Psoas muscle (tissue), 8 donors: Measurements from ENCODE around the gene LRCH2. TPM values are rescaled to one million over a fixed set of nuclear protein-coding genes. Genes with fewer than 3 reads are reported as not detected.

Experiments
- ATAC-seq, 4 donors: fragments of 200-7000 bp; cut with Tn5 transposase; one replicate each; pipeline ENCODE4 v1.9.1; 2020; ENCODE audit warnings: moderate library complexity in 3 of 4, mild to moderate bottlenecking in 2 of 4
- DNase-seq, 2 donors: peaks; one replicate each; pipeline ENCODE4 v3.0.0-alpha.2; 2020
- H3K27ac ChIP-seq: fragments of 200-600 bp; one replicate; pipeline ENCODE4 v1.8.0; 2022
- H3K27me3 ChIP-seq, 3 donors: fragments of 200-600 bp in 1 of 3; one replicate each; pipeline versions ENCODE4 v1.6.1 to v1.8.0; 2013 to 2022; ENCODE audit warnings: low read length in 2 of 3, mild to moderate bottlenecking in 2 of 3, moderate library complexity in 1 of 3; ENCODE audit not compliant: insufficient read depth in 3 of 3
- H3K36me3 ChIP-seq, 2 donors: fragments of 200-600 bp in 1 of 2; one replicate each; pipeline versions ENCODE4 v1.6.1 to v1.8.0; 2013 to 2022; ENCODE audit warnings: low read depth in 1 of 2, mild to moderate bottlenecking in 1 of 2, moderate library complexity in 1 of 2; ENCODE audit not compliant: insufficient read depth in 1 of 2
- H3K4me1 ChIP-seq: fragments of 200-600 bp; one replicate; pipeline ENCODE4 v1.8.0; 2022
- H3K4me3 ChIP-seq: fragments of 200-600 bp; one replicate; pipeline ENCODE4 v1.8.0; 2022; ENCODE audit warnings: mild to moderate bottlenecking
- H3K9me3 ChIP-seq: fragments of 200-600 bp; one replicate; pipeline ENCODE4 v1.8.0; 2022
- WGBS, 3 donors: extraction: QIAGEN DNeasy Blood & Tissue Kit; methylation state at CpG; one replicate each; pipeline versions ENCODE4 v1.1.6 to v1.1.7; 2013; 5-methylcytosine and 5-hydroxymethylcytosine counted together
- intact Hi-C, 2 donors: fragments of 100-400 bp; cut with DNase I; formaldehyde crosslinking; loops; one replicate each; pipeline versions ENCODE4 v1.11.0 to v1.14.2; 2022
- polyA plus RNA-seq, 3 donors: library from polyadenylated mRNA; stranded (reverse); fragments of 200-250 nt; gene quantifications; one replicate each; pipeline ENCODE4 v1.2.3, GENCODE V29; 2013
- total RNA-seq, 4 donors: library from RNA; stranded (reverse); fragmentation: NEBNext Ultra II Directional in 2 of 4; extraction: Animal tissue kit (Norgen Biotek cat#: 25700) in 2 of 4; gene quantifications; one replicate each; pipeline versions ENCODE4 v1.2.1 to v1.2.4, GENCODE V29; 2021 to 2023
- TF ChIP-seq, protein P1 (sequence below): fragments of 200-600 bp; IDR thresholded peaks from one replicate; pipeline ENCODE4 v1.8.0; 2022; ENCODE audit warnings: antibody characterized with exemption
- donor health status: healthy with polysubstance abuse.
- donor health status: DM: no; HTN: no; CAD: no; lungs with moderate emphysema.
- donor health status: Bipolar disorder and iron deficiency.
- donor health status: healthy.
- donor health status: DM: yes; HTN: yes; CAD: no.
- donor health status: DM: no; HTN: no; CAD: no.
- donor health status: DM: no; HTN: no; CAD: no.
- donor health status: DM: yes; HTN: yes; CAD: no.

The LRCH2 gene
- total and polyA plus RNA-seq, 7 donors, result 0.22 to 1.0 (median 0.35) TPM

- TF ChIP-seq, protein P1, sequence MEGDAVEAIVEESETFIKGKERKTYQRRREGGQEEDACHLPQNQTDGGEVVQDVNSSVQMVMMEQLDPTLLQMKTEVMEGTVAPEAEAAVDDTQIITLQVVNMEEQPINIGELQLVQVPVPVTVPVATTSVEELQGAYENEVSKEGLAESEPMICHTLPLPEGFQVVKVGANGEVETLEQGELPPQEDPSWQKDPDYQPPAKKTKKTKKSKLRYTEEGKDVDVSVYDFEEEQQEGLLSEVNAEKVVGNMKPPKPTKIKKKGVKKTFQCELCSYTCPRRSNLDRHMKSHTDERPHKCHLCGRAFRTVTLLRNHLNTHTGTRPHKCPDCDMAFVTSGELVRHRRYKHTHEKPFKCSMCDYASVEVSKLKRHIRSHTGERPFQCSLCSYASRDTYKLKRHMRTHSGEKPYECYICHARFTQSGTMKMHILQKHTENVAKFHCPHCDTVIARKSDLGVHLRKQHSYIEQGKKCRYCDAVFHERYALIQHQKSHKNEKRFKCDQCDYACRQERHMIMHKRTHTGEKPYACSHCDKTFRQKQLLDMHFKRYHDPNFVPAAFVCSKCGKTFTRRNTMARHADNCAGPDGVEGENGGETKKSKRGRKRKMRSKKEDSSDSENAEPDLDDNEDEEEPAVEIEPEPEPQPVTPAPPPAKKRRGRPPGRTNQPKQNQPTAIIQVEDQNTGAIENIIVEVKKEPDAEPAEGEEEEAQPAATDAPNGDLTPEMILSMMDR, result no peak
- Histone ChIP-seq H3K9me3 (no peaks in the 10 kb centered on the region), H3K27ac (no peak overlapping the region), H3K4me3 (no peak overlapping the region), H3K4me1 (no peaks in the 10 kb centered on the region), H3K27me3 (peaks cover 0 to 11% (median 0%) of the 10 kb centered on the region in 3 donors), H3K36me3 (no peaks in the 10 kb centered on the region)
- DNase-seq, result no peak
- intact Hi-C loops, result no loop called here
- ATAC-seq, result no peak
Measured at GRCh38 chrX:115142057-115142456, 91.8 kb downstream of the LRCH2 start.

DNA sequence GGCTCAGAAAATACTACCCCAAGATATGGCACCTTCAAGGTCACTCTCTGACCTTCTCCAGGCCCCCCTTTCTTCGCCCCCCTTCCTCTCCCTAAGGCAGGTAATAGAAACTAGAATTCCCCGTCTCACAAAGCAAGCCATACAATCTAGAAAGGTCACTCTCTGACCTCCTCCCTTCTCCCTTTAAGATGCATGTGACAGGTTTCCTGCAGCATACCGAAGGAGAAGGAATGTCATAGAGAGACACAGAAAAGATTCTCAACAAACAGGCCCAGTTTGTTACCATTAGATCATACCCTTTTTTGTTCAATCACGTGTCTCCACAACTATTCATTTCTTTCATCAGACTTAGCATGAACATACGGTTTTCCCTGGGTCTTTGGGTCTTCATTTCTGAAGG lies 95.9 kb downstream of the LRCH2 start:
- H3K27ac ChIP-seq, result no peak overlapping the region
- 46 to 75% (median 62%) methylated on average over 5 of the region's 5 CpGs for WGBS, 3 donors
- no peaks in the 10 kb centered on the region for H3K9me3 ChIP-seq
- no peak for ATAC-seq
- H3K36me3 ChIP-seq, result no peaks in the 10 kb centered on the region
- no peak overlapping the region for H3K4me3 ChIP-seq
- intact Hi-C loops, result loop anchor here in 1 of 2 donors (5.0 kb wide), 1 partner anchor 71 kb away; no protein-coding TSS in a partner anchor
- no peak for DNase-seq
- TF ChIP-seq, protein P1, result no peak
- H3K4me1 ChIP-seq, result no peaks in the 10 kb centered on the region
- H3K27me3 ChIP-seq, result peaks cover 0 to 11% (median 0%) of the 10 kb centered on the region in 3 donors

DNA sequence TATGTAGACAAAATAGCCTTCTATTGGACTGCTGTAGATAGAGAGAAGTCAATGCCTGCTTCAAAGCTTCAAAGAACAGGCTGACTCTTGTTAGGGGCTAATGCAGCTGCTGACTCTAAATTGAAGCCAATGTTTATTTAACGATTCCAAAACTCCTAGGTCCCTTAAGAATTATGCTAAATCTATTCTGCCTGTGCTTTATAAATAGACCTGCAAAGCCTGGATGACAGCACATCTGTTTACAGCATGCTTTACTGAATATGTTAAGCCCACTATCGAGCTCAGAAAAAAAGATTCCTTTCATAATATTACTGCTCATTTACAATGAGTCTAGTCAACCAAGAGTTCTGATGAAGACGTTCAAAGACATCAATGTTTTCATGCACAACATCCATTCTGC lies 99.5 kb downstream of the LRCH2 start:
- H3K36me3 ChIP-seq, result no peaks in the 10 kb centered on the region
- DNase-seq (no peak), ATAC-seq (no peak)
- peaks cover 0 to 10% (median 0%) of the 10 kb centered on the region in 3 donors for H3K27me3 ChIP-seq
- intact Hi-C loops, result no loop called here
- no peak overlapping the region for H3K4me3 ChIP-seq
- 17 to 34% (median 30%) methylated on average over 3 of the region's 3 CpGs for WGBS, 3 donors
- TF ChIP-seq, protein P1, result no peak
- no peaks in the 10 kb centered on the region for H3K9me3 ChIP-seq
- no peak overlapping the region for H3K27ac ChIP-seq
- no peaks in the 10 kb centered on the region for H3K4me1 ChIP-seq

GRCh38 chrX:115112411-115112810 lies 121.5 kb downstream of the LRCH2 start:
- H3K36me3 ChIP-seq, result no peaks in the 10 kb centered on the region
- H3K27ac ChIP-seq, result no peak overlapping the region
- ATAC-seq (no peak), DNase-seq (no peak)
- H3K9me3 ChIP-seq, result peaks cover 7% of the 10 kb centered on the region
- H3K4me1 ChIP-seq, result no peaks in the 10 kb centered on the region
- TF ChIP-seq, protein P1, result no peak
- H3K27me3 ChIP-seq, result no peaks in the 10 kb centered on the region
- intact Hi-C loops, result no loop called here
- H3K4me3 ChIP-seq, result no peak overlapping the region

DNA sequence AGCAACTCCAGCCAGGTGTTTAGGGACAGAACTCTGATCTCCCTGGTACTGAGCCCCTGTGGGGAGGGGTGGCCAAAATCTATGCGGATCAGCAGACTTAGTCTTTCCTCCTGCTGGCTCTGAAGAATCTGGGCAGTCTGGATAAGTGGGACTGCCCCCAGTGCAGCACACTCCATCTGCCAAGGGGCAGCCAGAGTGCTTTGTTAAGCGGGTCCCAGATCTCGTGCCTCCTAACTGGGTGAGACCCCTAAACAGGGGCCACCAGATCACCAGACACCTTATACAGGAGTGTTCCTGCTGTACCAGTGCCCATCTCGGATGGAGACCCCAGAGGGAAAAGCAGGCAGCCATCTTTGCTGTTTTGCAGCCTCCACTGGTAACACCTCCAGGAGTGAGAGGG lies 135.0 kb downstream of the LRCH2 start:
- ATAC-seq (no peak), DNase-seq (no peak)
- Histone ChIP-seq H3K9me3 (peaks cover 6% of the 10 kb centered on the region), H3K27me3 (peaks cover 0 to 12% (median 0%) of the 10 kb centered on the region in 3 donors), H3K4me1 (no peaks in the 10 kb centered on the region), H3K4me3 (no peak overlapping the region), H3K36me3 (no peaks in the 10 kb centered on the region), H3K27ac (no peak overlapping the region)
- intact Hi-C loops, result no loop called here
- 78 to 94% (median 92%) methylated on average over 4 of the region's 4 CpGs for WGBS, 3 donors
- TF ChIP-seq, protein P1, result no peak
